ELR (cell line): ENCODE results near the gene ZNF107.

ENCODE experiments used
- DNase-seq: peaks from one replicate; pipeline ENCODE4 v3.0.0-alpha.2; 2015; ENCODE audit warnings: low read depth

The ZNF107 gene

DNA sequence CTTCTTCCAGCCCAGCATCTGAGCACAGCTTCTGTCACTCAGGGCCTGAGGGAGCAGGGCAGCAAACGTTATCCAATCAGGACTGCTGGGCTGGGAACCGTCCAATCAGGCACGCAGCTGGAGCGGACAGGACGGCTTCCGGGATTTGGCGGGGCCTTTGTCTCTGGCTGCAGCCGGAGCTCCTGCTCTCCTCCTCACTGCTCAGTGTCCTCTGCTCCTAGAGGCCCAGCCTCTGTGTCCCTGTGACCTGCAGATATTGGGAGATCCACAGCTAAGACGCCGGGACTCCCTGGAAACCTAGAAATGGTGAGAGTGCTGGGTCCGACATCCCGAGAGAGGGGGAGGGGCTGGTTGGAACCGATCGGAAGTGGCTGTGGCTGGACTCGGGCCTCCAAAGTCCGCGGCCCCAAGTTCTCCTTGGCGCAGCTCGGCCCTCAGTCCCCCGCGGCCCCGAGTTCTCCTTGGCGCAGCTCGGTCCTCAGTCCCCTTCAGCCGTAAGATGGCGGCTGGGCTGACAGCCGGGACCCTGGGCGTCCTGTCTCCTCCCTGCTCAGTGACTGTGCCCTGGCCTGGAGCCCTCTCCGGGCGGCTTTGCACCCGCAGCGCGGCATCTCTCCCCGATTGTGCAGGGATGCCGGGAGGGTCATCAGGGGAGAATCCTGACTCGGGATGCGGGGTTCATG is at the start of gene ZNF107:
Gene ZNF107, plus strand, starts transcription at position 154 of the 683 bp plus-strand sequence. Its CDS starts 150 bp downstream, at position 304.
- peak; percentile 92 for DNase-seq

DNA sequence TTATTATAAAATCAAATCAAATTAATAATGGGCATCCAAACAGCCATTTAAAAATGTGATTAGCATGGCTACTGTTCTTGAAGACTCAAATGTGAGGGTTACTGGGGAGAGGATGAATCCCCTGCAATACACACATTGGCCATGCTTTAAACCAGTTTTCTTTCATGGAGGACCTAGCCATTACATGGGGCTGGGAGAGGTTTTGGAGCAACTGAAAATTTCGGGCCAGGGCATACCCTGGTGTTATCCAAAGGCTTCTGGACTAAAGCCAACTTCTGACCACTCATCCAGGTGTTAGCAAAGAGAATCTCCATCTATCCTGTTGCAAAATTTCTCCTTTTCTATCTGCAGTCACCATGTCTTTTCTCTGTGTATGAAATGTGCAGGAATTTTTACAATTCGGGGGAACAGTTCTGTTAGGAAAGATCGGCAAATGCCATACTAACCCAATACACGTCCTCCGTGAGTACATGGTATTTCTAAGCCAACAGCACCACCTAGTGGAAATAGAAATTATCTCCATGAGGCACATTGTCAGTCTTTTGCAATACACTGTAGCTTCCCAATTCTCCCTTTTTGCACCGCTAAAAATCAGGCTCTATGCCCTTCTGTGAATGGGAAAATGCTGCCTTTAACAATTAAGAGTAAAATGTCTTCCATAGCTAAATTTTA is 47.0 kb upstream of the ZNF107 start:
- DNase-seq, result peak; percentile 55

- no peak for DNase-seq
These were observed 46.2 kb upstream of the ZNF107 start for GRCh38 chr7:64619705-64620104.

GRCh38 chr7:64621656-64622055 is 44.3 kb upstream of the ZNF107 start:
- DNase-seq, result no peak

- peak; percentile 16 for DNase-seq
These were observed 40.5 kb upstream of the ZNF107 start for GRCh38 chr7:64625114-64626082.

GRCh38 chr7:64626083-64626469 is 39.9 kb upstream of the ZNF107 start:
- no peak for DNase-seq

GRCh38 chr7:64626557-64626956 is 39.4 kb upstream of the ZNF107 start:
- DNase-seq, result no peak

DNA sequence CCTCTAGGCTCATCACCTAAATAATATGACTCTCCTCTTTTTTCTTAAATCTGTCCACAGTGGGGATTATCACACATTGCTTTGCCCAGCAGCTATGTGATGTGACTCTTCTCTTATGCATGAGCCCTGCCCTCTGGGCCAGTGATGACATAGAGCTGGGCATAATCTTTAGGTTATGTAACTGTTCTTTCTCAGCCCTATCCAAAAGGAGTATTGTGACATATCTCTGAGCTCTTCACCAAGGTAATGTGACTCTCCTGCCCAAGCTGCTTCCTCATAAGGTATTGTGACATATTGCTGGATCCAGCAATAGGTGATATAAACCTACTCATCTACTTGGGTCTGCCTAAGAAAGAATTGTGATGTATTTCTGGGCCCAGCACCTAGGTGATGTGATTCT is 37.7 kb upstream of the ZNF107 start:
- DNase-seq, result no peak

DNA sequence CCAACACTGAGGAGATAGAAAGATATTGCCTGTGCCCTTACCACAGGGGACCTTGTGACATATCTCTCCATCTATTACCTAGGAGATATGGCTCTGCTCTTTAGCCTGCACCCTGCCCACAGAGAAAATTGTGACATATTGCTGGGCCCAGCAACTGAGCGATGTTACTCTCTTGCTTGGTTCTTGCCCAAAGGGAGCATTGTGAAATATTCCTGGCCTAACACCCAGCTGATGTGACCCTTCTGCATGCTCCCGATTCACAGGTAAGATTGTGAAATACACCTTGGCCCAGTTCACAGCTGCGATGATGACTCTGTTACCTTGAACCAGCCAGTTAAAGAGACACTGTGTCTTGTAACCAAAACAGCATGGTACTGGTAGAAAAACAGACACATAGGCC is 37.2 kb upstream of the ZNF107 start:
- no peak for DNase-seq

- DNase-seq, result peak; percentile 40
These were observed 35.4 kb upstream of the ZNF107 start for GRCh38 chr7:64630496-64630895.

DNA sequence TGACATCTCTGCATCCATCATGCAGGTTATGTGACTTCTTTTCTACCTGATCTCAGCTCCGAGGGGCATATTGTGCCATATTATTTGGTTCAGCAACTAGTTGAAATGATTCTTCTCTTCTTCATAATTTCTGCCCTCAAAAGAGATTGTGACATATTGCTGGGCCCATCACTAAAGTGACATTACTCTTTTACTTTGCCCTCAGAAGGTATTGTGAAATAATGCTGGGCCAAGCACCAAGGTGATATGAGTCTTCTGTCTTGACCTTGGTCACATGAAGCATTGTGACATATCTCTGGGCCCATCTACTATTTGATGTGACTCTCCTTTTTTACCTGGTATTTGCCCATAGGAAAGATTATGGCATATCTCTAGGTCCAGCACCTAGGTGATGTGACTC is 33.9 kb upstream of the ZNF107 start:
- no peak for DNase-seq

GRCh38 chr7:64633401-64633800 is 32.5 kb upstream of the ZNF107 start:
- DNase-seq, result no peak

DNA sequence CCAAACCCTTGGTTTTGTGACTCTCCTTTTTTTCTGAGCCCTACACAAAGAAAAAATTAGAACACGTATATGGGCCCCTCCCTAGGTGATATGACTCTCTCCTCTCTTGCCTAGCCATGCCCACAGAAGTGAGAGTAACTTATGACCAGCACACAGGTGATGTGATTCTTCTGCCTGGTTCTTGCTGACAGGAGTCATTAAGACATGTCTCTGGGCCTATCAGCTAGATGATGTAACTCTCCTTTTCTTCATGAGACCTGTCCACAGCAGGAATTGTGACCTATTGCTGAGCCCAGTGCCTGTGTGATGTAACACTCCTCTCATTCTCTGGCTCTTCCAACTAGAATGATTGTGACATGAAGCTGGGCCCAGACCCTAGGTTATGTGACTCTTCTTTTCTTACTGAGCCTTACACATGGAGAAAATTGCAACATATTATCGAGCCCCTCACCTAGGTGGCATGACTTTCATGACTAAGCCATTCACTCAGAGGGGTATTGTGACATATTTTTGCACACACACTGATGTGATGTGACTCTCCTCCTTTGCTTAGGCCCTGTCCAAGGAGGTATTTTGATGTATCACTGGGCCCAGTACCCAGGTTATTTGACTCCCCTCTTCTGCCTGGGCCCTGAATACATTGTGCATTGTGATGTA is 31.4 kb upstream of the ZNF107 start:
- no peak for DNase-seq

- no peak for DNase-seq
These were observed 29.5 kb upstream of the ZNF107 start for GRCh38 chr7:64636386-64636785.

DNA sequence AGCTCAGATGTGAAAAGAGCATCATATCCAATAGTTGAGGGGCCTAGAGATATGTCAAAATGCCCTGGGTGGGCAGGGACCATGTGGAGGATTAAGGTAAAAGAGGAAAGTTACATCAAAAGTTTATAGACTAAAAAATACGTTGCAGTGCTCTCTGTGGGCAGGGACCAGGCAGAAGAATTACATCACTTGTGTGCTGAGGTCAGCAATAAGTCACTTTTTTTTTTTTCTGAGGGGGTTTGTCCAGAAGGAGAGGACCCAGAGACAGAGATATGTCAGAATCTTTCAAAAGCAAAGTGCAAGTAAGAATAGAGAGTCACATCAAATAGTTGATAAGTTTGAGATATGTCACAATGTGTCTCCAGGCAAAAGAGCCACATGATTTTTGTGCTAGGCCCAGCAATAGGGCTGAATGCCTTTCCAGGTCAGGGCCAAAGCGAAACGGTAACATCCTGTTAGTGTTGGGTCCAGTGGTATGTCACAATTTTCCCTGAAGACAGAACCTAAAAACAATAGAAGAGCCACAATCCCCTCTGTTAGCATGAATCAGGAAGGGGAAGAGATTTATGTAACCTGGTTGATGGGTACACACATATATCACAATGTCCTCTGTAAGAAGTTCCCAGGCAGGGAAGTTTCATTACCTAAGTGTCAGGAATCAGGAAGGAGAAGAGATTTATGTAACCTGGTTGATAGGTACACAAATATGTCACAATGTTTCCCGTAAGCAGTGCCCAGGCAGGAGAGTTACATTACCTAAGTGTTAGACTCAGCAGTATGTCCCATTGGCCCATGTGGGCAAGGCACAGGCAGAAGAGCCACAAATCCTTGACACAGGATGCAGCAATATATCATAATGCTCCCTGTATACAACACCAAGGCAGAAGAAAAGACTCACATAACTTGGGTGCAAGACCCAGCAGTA is 28.1 kb upstream of the ZNF107 start:
- no peak for DNase-seq

DNA sequence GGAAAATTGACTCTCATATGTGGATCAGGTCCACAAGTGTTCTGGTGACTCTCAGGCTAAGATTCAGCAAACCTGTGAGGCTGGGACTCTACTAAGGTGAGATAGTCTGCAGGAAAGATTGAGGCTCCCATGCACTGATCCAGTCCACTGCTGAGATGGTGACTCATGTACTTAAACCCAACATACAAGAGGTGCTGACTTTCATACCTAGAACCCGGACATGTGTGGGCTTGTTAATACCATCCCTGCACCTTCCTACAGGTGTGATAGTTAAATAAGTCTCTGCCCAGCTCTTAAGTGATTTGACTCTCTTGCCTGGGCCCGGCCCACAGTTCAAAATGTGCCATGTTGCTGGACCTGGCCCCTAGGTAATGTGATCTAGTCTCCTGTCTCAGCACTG is 27.1 kb upstream of the ZNF107 start:
- DNase-seq, result no peak

DNA sequence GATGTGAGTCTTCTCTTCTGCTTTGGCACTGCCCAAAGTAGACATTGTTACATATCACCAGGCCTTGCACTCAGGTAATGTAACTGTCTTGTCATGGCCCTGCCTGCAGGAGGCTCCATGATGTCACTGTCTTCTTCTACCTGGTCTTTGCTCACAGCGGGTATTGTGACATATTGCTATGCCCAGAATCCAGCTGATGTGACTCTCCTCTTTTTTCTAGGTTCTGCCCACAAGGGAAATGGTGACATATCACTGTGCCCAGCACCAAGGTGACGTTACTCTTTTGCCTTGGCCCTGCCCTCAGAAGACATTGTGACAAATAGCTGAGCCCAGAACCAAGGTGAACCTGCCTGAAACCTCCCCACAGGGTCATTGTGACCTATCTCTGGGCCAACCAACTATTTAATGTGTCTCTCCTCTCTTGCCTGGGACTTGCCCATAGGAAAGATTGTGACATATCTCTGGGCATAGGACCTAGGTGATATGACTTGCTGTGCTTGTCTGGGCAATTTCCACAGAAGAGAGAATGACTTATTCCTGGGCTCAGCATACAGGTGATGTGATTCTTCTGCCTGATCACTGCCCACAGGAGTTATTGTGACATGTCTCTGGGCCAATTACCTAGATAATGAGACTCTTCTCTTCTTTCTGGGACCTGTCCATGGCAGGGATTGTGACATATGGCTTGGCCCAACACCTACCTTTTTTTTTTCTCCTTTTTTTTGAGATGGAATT is 26.5 kb upstream of the ZNF107 start:
- no peak for DNase-seq

DNA sequence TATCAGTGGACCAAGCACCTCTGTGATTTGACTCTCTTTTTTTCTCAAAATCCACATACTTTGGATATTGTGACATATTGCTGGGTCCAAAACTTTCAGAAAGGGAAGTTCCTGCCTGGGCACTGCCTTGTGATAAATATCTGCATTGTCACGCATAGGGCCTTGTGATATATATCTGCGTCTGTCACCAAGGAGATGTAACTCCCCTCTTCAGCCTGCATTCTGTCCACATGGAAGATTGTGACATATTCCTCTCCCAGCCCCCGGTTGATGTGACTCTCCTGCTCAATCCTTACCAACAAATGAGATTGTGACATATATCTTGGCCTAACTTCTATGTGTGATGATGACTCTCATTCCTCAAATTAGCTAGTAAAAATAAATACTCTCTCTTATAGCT is 25.4 kb upstream of the ZNF107 start:
- DNase-seq, result no peak

- no peak for DNase-seq
These were observed 23.9 kb upstream of the ZNF107 start for GRCh38 chr7:64642046-64642445.

GRCh38 chr7:64642875-64643274 is 23.1 kb upstream of the ZNF107 start:
- no peak for DNase-seq
